IgD-negative memory B cell (primary cell): ENCODE results near the gene BCHE. TPM values are rescaled to one million over a fixed set of nuclear protein-coding genes. Genes with fewer than 3 reads are reported as not detected.

Experiments
- H3K27ac Mint-ChIP-seq, 3 donors: one replicate each; pipeline ENCODE4 v1.8.0; 2020 to 2022; ENCODE audit warnings: mild to moderate bottlenecking in 3 of 3, mixed read lengths in 3 of 3, moderate library complexity in 1 of 3
- H3K27me3 Mint-ChIP-seq: one replicate; pipeline ENCODE4 v1.8.0; 2021; ENCODE audit warnings: mixed read lengths
- H3K36me3 Mint-ChIP-seq: one replicate; pipeline ENCODE4 v1.8.0; 2020; ENCODE audit warnings: mild to moderate bottlenecking, mixed read lengths
- H3K4me1 Mint-ChIP-seq, 3 donors: one replicate each; pipeline ENCODE4 v1.8.0; 2020 to 2022; ENCODE audit warnings: mixed read lengths in 3 of 3, mild to moderate bottlenecking in 1 of 3
- H3K4me3 Mint-ChIP-seq, 4 donors: one replicate each; pipeline ENCODE4 v1.8.0; 2020 to 2022; ENCODE audit warnings: mild to moderate bottlenecking in 4 of 4, mixed read lengths in 4 of 4, moderate library complexity in 3 of 4
- H3K9me3 Mint-ChIP-seq, 3 donors: one replicate each; pipeline ENCODE4 v1.8.0; 2020 to 2021; ENCODE audit warnings: mixed read lengths in 3 of 3, mild to moderate bottlenecking in 1 of 3
- polyA plus RNA-seq: library from polyadenylated mRNA; unstranded; fragments of 300-500 nt; fragmentation: Illumina TruSeq; gene quantifications from one replicate; pipeline ENCODE4 v1.2.3, GENCODE V29; 2021

Gene BCHE
- polyA plus RNA-seq, 1 donor from 2014 or later: not detected

GRCh38 chr3:165799026-165799425, 38.2 kb downstream of the BCHE start:
- H3K27ac Mint-ChIP-seq: no peak overlapping the region
- peaks cover 0 to 2% (median 0%) of the 10 kb centered on the region in 3 donors for H3K9me3 Mint-ChIP-seq
- H3K4me3 Mint-ChIP-seq: no peak overlapping the region
- H3K27me3 Mint-ChIP-seq: no peaks in the 10 kb centered on the region
- H3K36me3 Mint-ChIP-seq: no peaks in the 10 kb centered on the region
- no peaks in the 10 kb centered on the region for H3K4me1 Mint-ChIP-seq

GRCh38 chr3:165797551-165797950, 39.7 kb downstream of the BCHE start:
- no peaks in the 10 kb centered on the region for H3K36me3 Mint-ChIP-seq
- H3K9me3 Mint-ChIP-seq: peaks cover 0 to 2% (median 0%) of the 10 kb centered on the region in 3 donors
- no peaks in the 10 kb centered on the region for H3K27me3 Mint-ChIP-seq
- H3K4me1 Mint-ChIP-seq: no peaks in the 10 kb centered on the region
- H3K27ac Mint-ChIP-seq: no peak overlapping the region
- no peak overlapping the region for H3K4me3 Mint-ChIP-seq

- Mint-ChIP-seq H3K36me3 (no peaks in the 10 kb centered on the region), H3K4me1 (no peaks in the 10 kb centered on the region), H3K4me3 (no peak overlapping the region), H3K27me3 (no peaks in the 10 kb centered on the region), H3K9me3 (peaks cover 0 to 2% (median 0%) of the 10 kb centered on the region in 3 donors), H3K27ac (no peak overlapping the region)
Measured at GRCh38 chr3:165796701-165797100, 40.5 kb downstream of the BCHE start.

GRCh38 chr3:165788531-165788930, 48.7 kb downstream of the BCHE start:
- Mint-ChIP-seq H3K4me1 (no peaks in the 10 kb centered on the region), H3K4me3 (no peak overlapping the region), H3K27me3 (no peaks in the 10 kb centered on the region), H3K27ac (no peak overlapping the region), H3K9me3 (peaks cover 0 to 9% (median 3%) of the 10 kb centered on the region in 3 donors), H3K36me3 (peaks cover 2% of the 10 kb centered on the region)

GRCh38 chr3:165786013-165786412, 51.2 kb downstream of the BCHE start:
- H3K36me3 Mint-ChIP-seq: peaks cover 2% of the 10 kb centered on the region
- H3K4me3 Mint-ChIP-seq: no peak overlapping the region
- H3K27me3 Mint-ChIP-seq: no peaks in the 10 kb centered on the region
- peaks cover 0 to 7% (median 3%) of the 10 kb centered on the region in 3 donors for H3K9me3 Mint-ChIP-seq
- no peak overlapping the region for H3K27ac Mint-ChIP-seq
- H3K4me1 Mint-ChIP-seq: peaks cover 0 to 2% (median 0%) of the 10 kb centered on the region in 3 donors

- Mint-ChIP-seq H3K9me3 (peaks cover 0 to 3% (median 0%) of the 10 kb centered on the region in 3 donors), H3K36me3 (peaks cover 2% of the 10 kb centered on the region), H3K27me3 (no peaks in the 10 kb centered on the region), H3K4me3 (no peak overlapping the region), H3K4me1 (peaks cover 0 to 2% (median 0%) of the 10 kb centered on the region in 3 donors), H3K27ac (no peak overlapping the region)
Measured at GRCh38 chr3:165784337-165784736, 52.9 kb downstream of the BCHE start.

GRCh38 chr3:165783383-165783782, 53.8 kb downstream of the BCHE start:
- Mint-ChIP-seq H3K4me3 (no peak overlapping the region), H3K27ac (no peak overlapping the region), H3K4me1 (peaks cover 0 to 2% (median 0%) of the 10 kb centered on the region in 3 donors), H3K27me3 (no peaks in the 10 kb centered on the region), H3K36me3 (peaks cover 2% of the 10 kb centered on the region), H3K9me3 (peaks cover 0 to 3% (median 0%) of the 10 kb centered on the region in 3 donors)

- peaks cover 0 to 2% (median 0%) of the 10 kb centered on the region in 3 donors for H3K4me1 Mint-ChIP-seq
- peaks cover 0 to 3% (median 1%) of the 10 kb centered on the region in 3 donors for H3K9me3 Mint-ChIP-seq
- H3K27ac Mint-ChIP-seq: no peak overlapping the region
- no peak overlapping the region for H3K4me3 Mint-ChIP-seq
- no peaks in the 10 kb centered on the region for H3K36me3 Mint-ChIP-seq
- H3K27me3 Mint-ChIP-seq: no peaks in the 10 kb centered on the region
Measured at GRCh38 chr3:165778891-165779290, 58.3 kb downstream of the BCHE start.

GRCh38 chr3:165778456-165778855, 58.8 kb downstream of the BCHE start:
- Mint-ChIP-seq H3K27me3 (no peaks in the 10 kb centered on the region), H3K9me3 (peaks cover 0 to 3% (median 1%) of the 10 kb centered on the region in 3 donors), H3K4me3 (no peak overlapping the region), H3K27ac (no peak overlapping the region), H3K4me1 (peaks cover 0 to 2% (median 0%) of the 10 kb centered on the region in 3 donors), H3K36me3 (no peaks in the 10 kb centered on the region)

GRCh38 chr3:165775824-165776223, 61.4 kb downstream of the BCHE start:
- Mint-ChIP-seq H3K27ac (no peak overlapping the region), H3K9me3 (peaks cover 0 to 1% (median 0%) of the 10 kb centered on the region in 3 donors), H3K4me1 (no peaks in the 10 kb centered on the region), H3K27me3 (no peaks in the 10 kb centered on the region), H3K4me3 (no peak overlapping the region), H3K36me3 (no peaks in the 10 kb centered on the region)

GRCh38 chr3:165770781-165771180, 66.4 kb downstream of the BCHE start:
- H3K9me3 Mint-ChIP-seq: peaks cover 0 to 1% (median 0%) of the 10 kb centered on the region in 3 donors
- H3K4me1 Mint-ChIP-seq: no peaks in the 10 kb centered on the region
- H3K27ac Mint-ChIP-seq: no peak overlapping the region
- no peaks in the 10 kb centered on the region for H3K27me3 Mint-ChIP-seq
- H3K4me3 Mint-ChIP-seq: no peak overlapping the region
- no peaks in the 10 kb centered on the region for H3K36me3 Mint-ChIP-seq

GRCh38 chr3:165768680-165769079, 68.5 kb downstream of the BCHE start:
- H3K9me3 Mint-ChIP-seq: peaks cover 0 to 3% (median 0%) of the 10 kb centered on the region in 3 donors
- H3K4me1 Mint-ChIP-seq: no peaks in the 10 kb centered on the region
- H3K4me3 Mint-ChIP-seq: no peak overlapping the region
- H3K27ac Mint-ChIP-seq: no peak overlapping the region
- H3K36me3 Mint-ChIP-seq: no peaks in the 10 kb centered on the region
- H3K27me3 Mint-ChIP-seq: no peaks in the 10 kb centered on the region

GRCh38 chr3:165759041-165759440, 78.2 kb downstream of the BCHE start:
- Mint-ChIP-seq H3K9me3 (peaks cover 0 to 12% (median 0%) of the 10 kb centered on the region in 3 donors), H3K27ac (no peak overlapping the region), H3K4me1 (no peaks in the 10 kb centered on the region), H3K36me3 (no peaks in the 10 kb centered on the region), H3K27me3 (no peaks in the 10 kb centered on the region), H3K4me3 (no peak overlapping the region)

- Mint-ChIP-seq H3K9me3 (peaks cover 0 to 9% (median 0%) of the 10 kb centered on the region in 3 donors), H3K4me3 (no peak overlapping the region), H3K4me1 (no peaks in the 10 kb centered on the region), H3K27me3 (no peaks in the 10 kb centered on the region), H3K36me3 (no peaks in the 10 kb centered on the region), H3K27ac (no peak overlapping the region)
Measured at GRCh38 chr3:165755571-165755970, 81.7 kb downstream of the BCHE start.

- Mint-ChIP-seq H3K36me3 (no peaks in the 10 kb centered on the region), H3K27me3 (no peaks in the 10 kb centered on the region), H3K9me3 (peaks cover 0 to 12% (median 0%) of the 10 kb centered on the region in 3 donors), H3K4me3 (no peak overlapping the region), H3K27ac (no peak overlapping the region), H3K4me1 (no peaks in the 10 kb centered on the region)
Measured at GRCh38 chr3:165754219-165755007, 82.8 kb downstream of the BCHE start.

GRCh38 chr3:165753560-165753959, 83.7 kb downstream of the BCHE start:
- peaks cover 0 to 12% (median 3%) of the 10 kb centered on the region in 3 donors for H3K9me3 Mint-ChIP-seq
- H3K4me3 Mint-ChIP-seq: no peak overlapping the region

More at GRCh38 chr3:165753560-165753959, 83.7 kb downstream of the BCHE start:
- no peak overlapping the region for H3K27ac Mint-ChIP-seq
- H3K36me3 Mint-ChIP-seq: no peaks in the 10 kb centered on the region
- no peaks in the 10 kb centered on the region for H3K4me1 Mint-ChIP-seq
- no peaks in the 10 kb centered on the region for H3K27me3 Mint-ChIP-seq
